HG03432 (cell line): Measurements from ENCODE around the gene NCOA4.
A peak's percentile ranks its signal among the peaks of the same experiment; 100 is the strongest.
"Not testable (repeated sequence)": the region's sequence is repeated elsewhere in the genome, so short reads cannot be mapped to it uniquely, and the experiment has no call there.

Source experiments
- ATAC-seq: cut with Tn5 transposase; IDR thresholded peaks from one replicate; pipeline ENCODE4 v1.9.1; 2021; ENCODE audit warnings: mild to moderate bottlenecking, moderate library complexity; ENCODE audit not compliant: unreplicated experiment

NCOA4 gene

GRCh38 chr10:45997994-45998763 is 32.2 kb downstream of the NCOA4 start:
- no peak for ATAC-seq

GRCh38 chr10:45997557-45997956 is 32.9 kb downstream of the NCOA4 start:
- no peak for ATAC-seq

GRCh38 chr10:45985590-45985989 is 44.8 kb downstream of the NCOA4 start:
- not testable (repeated sequence) for ATAC-seq

- ATAC-seq: not testable (repeated sequence)
Observed at GRCh38 chr10:45984473-45984872, 46.0 kb downstream of the NCOA4 start.

- not testable (repeated sequence) for ATAC-seq
Observed at GRCh38 chr10:45983538-45984186, 46.8 kb downstream of the NCOA4 start.

- ATAC-seq: not testable (repeated sequence)
Observed at GRCh38 chr10:45981367-45981766, 49.1 kb downstream of the NCOA4 start.

GRCh38 chr10:45978554-45978953 is 51.9 kb downstream of the NCOA4 start:
- peak; percentile 89 for ATAC-seq

GRCh38 chr10:45974041-45974440 is 56.4 kb downstream of the NCOA4 start:
- not testable (repeated sequence) for ATAC-seq

GRCh38 chr10:45972813-45973169 is 57.6 kb downstream of the NCOA4 start:
- ATAC-seq: not testable (repeated sequence)

GRCh38 chr10:45972106-45972812 is 58.2 kb downstream of the NCOA4 start, which contains the start of gene TIMM23:
Gene TIMM23, plus strand, starts transcription at chr10:45972489. Its CDS starts 136 bp downstream, at chr10:45972625.
- peak; percentile 81 for ATAC-seq

GRCh38 chr10:45971742-45972105 is 58.7 kb downstream of the NCOA4 start:
- ATAC-seq: peak; percentile 37

- not testable (repeated sequence) for ATAC-seq
Observed at GRCh38 chr10:45971019-45971418, 59.4 kb downstream of the NCOA4 start.

GRCh38 chr10:45962686-45963452 is 67.6 kb downstream of the NCOA4 start:
- ATAC-seq: not testable (repeated sequence)

- ATAC-seq: not testable (repeated sequence)
Observed at GRCh38 chr10:45957928-45958327, 72.5 kb downstream of the NCOA4 start.

GRCh38 chr10:45956634-45957033 is 73.8 kb downstream of the NCOA4 start:
- ATAC-seq: not testable (repeated sequence)
